Measurements from ENCODE around the gene BEGAIN.
"Not testable (repeated sequence)": the region's sequence is repeated elsewhere in the genome, so short reads cannot be mapped to it uniquely, and the experiment has no call there.

Gene BEGAIN

GRCh38 chr14:100522616-100523099 is 64.6 kb downstream of the BEGAIN start:
- ATAC-seq (ENCODE audit: insufficient read depth, low read depth) = no peak
- TF ChIP-seq CTCF (IDR thresholded peaks at IDR 0.05; ENCODE audit: borderline replicate concordance, extremely low read depth, low read length, poor library complexity, severe bottlenecking) (no peak), EZH2 (IDR thresholded peaks at IDR 0.05; ENCODE audit: borderline replicate concordance, low read depth, low read length, severe bottlenecking) (no peak)
- no peaks in the 10 kb centered on the region for H3K4me1 ChIP-seq (ENCODE audit: insufficient read depth, low read length)
- H3K27me3 ChIP-seq (ENCODE audit: insufficient read depth, low read length, poor library complexity) = no peaks in the 10 kb centered on the region
- H3K9ac ChIP-seq (ENCODE audit: low read depth, low read length) = no peak overlapping the region
- H3K4me3 ChIP-seq (ENCODE audit: low read depth in 1 of 2, low read length in 2 of 2) = no peak overlapping the region
- H2AFZ ChIP-seq (ENCODE audit: low read depth, low read length) = no peak overlapping the region
- no peak overlapping the region for H3K4me2 ChIP-seq (ENCODE audit: insufficient read depth, low read length)
- H3K79me2 ChIP-seq (ENCODE audit: insufficient read depth, low read length) = no peaks in the 10 kb centered on the region
- no peaks in the 10 kb centered on the region for H3K9me3 ChIP-seq (ENCODE audit: insufficient read depth, low read length, severe bottlenecking)
- peak; percentile 6 for DNase-seq
- no peak overlapping the region for H3K27ac ChIP-seq (ENCODE audit: low read length)
- H4K20me1 ChIP-seq (ENCODE audit: insufficient read depth, low read length) = no peaks in the 10 kb centered on the region
- H3K36me3 ChIP-seq (ENCODE audit: insufficient read depth, low read length) = peaks cover 16% of the 10 kb centered on the region

GRCh38 chr14:100506053-100506452 is 81.2 kb downstream of the BEGAIN start:
- not testable (repeated sequence) for H2AFZ ChIP-seq (ENCODE audit: low read depth, low read length); H3K79me2 ChIP-seq (ENCODE audit: insufficient read depth, low read length); DNase-seq; H3K36me3 ChIP-seq (ENCODE audit: insufficient read depth, low read length); H3K4me2 ChIP-seq (ENCODE audit: insufficient read depth, low read length); H3K27me3 ChIP-seq (ENCODE audit: insufficient read depth, low read length, poor library complexity); H3K9ac ChIP-seq (ENCODE audit: low read depth, low read length); H3K4me1 ChIP-seq (ENCODE audit: insufficient read depth, low read length); H4K20me1 ChIP-seq (ENCODE audit: insufficient read depth, low read length); H3K4me3 ChIP-seq (ENCODE audit: low read depth in 1 of 2, low read length in 2 of 2); ATAC-seq (ENCODE audit: insufficient read depth, low read depth); H3K27ac ChIP-seq (ENCODE audit: low read length)
- peaks cover 10% of the 10 kb centered on the region for H3K9me3 ChIP-seq (ENCODE audit: insufficient read depth, low read length, severe bottlenecking)

- H3K79me2 ChIP-seq (ENCODE audit: insufficient read depth, low read length) = no peaks in the 10 kb centered on the region
- no peak overlapping the region for H3K4me2 ChIP-seq (ENCODE audit: insufficient read depth, low read length)
- no peak overlapping the region for H3K27ac ChIP-seq (ENCODE audit: low read length)
- peaks cover 10% of the 10 kb centered on the region for H3K9me3 ChIP-seq (ENCODE audit: insufficient read depth, low read length, severe bottlenecking)
- H3K27me3 ChIP-seq (ENCODE audit: insufficient read depth, low read length, poor library complexity) = no peaks in the 10 kb centered on the region
- TF ChIP-seq CTCF (IDR thresholded peaks at IDR 0.05; ENCODE audit: borderline replicate concordance, extremely low read depth, low read length, poor library complexity, severe bottlenecking) = no peak
- no peak for TF ChIP-seq EZH2 (IDR thresholded peaks at IDR 0.05; ENCODE audit: borderline replicate concordance, low read depth, low read length, severe bottlenecking)
- no peak overlapping the region for H3K9ac ChIP-seq (ENCODE audit: low read depth, low read length)
- peaks cover 3% of the 10 kb centered on the region; the same call in 1 of the 2 replicates for H3K36me3 ChIP-seq (ENCODE audit: insufficient read depth, low read length)
- no peak overlapping the region for H3K4me3 ChIP-seq (ENCODE audit: low read depth in 1 of 2, low read length in 2 of 2)
- H4K20me1 ChIP-seq (ENCODE audit: insufficient read depth, low read length) = no peaks in the 10 kb centered on the region
- ATAC-seq (ENCODE audit: insufficient read depth, low read depth) (no peak), DNase-seq (no peak)
- H2AFZ ChIP-seq (ENCODE audit: low read depth, low read length) = no peak overlapping the region
- H3K4me1 ChIP-seq (ENCODE audit: insufficient read depth, low read length) = peaks cover 7% of the 10 kb centered on the region
Measured at GRCh38 chr14:100504372-100505078, 82.7 kb downstream of the BEGAIN start.

GRCh38 chr14:100503251-100503650 is 84.0 kb downstream of the BEGAIN start:
- H3K4me1 ChIP-seq (ENCODE audit: insufficient read depth, low read length) = peaks cover 9% of the 10 kb centered on the region
- H3K27ac ChIP-seq (ENCODE audit: low read length) = no peak overlapping the region
- H3K4me3 ChIP-seq (ENCODE audit: low read depth in 1 of 2, low read length in 2 of 2) = no peak overlapping the region
- H3K27me3 ChIP-seq (ENCODE audit: insufficient read depth, low read length, poor library complexity) = no peaks in the 10 kb centered on the region
- no peak overlapping the region for H2AFZ ChIP-seq (ENCODE audit: low read depth, low read length)
- TF ChIP-seq CTCF (IDR thresholded peaks at IDR 0.05; ENCODE audit: borderline replicate concordance, extremely low read depth, low read length, poor library complexity, severe bottlenecking) (no peak), EZH2 (IDR thresholded peaks at IDR 0.05; ENCODE audit: borderline replicate concordance, low read depth, low read length, severe bottlenecking) (no peak)
- peaks cover 10% of the 10 kb centered on the region for H3K9me3 ChIP-seq (ENCODE audit: insufficient read depth, low read length, severe bottlenecking)
- DNase-seq (no peak), ATAC-seq (ENCODE audit: insufficient read depth, low read depth) (no peak)
- H3K79me2 ChIP-seq (ENCODE audit: insufficient read depth, low read length) = no peaks in the 10 kb centered on the region
- no peaks in the 10 kb centered on the region for H4K20me1 ChIP-seq (ENCODE audit: insufficient read depth, low read length)
- peaks cover 3% of the 10 kb centered on the region; the same call in 1 of the 2 replicates for H3K36me3 ChIP-seq (ENCODE audit: insufficient read depth, low read length)
- H3K4me2 ChIP-seq (ENCODE audit: insufficient read depth, low read length) = no peak overlapping the region
- H3K9ac ChIP-seq (ENCODE audit: low read depth, low read length) = no peak overlapping the region

Measured in DND-41 (cell line).